K562 (cell line): ENCODE measurements around the gene CERS1. TPM values are rescaled to one million over a fixed set of nuclear protein-coding genes. Genes with fewer than 3 reads are reported as not detected.

Experiments used
- ARID2 ChIP-seq: fragments of 450-650 bp; IDR thresholded peaks from 2 replicates; pipeline ENCODE4 v1.6.1; 2017; ENCODE audit warnings: antibody characterized with exemption, mild to moderate bottlenecking
- EP400 ChIP-seq: fragments of 450-650 bp; IDR thresholded peaks from 2 replicates; pipeline ENCODE4 v1.6.1; 2017; ENCODE audit warnings: antibody characterized with exemption, mild to moderate bottlenecking, moderate library complexity
- EWSR1 ChIP-seq: fragments of 450-650 bp; IDR thresholded peaks from 2 replicates; pipeline ENCODE4 v1.6.1; 2018; ENCODE audit warnings: borderline replicate concordance, mild to moderate bottlenecking, low read depth, moderate library complexity; ENCODE audit not compliant: partially characterized antibody
- KLF1 ChIP-seq: fragments of 450-650 bp; IDR thresholded peaks from 2 replicates; pipeline ENCODE4 v1.6.1; 2016; ENCODE audit warnings: missing genetic modification characterization, missing compliant biosample characterization
- MAFG ChIP-seq: fragments of 450-650 bp; conservative IDR thresholded peaks from 2 replicates; pipeline ENCODE4 v1.6.1; 2016; ENCODE audit warnings: missing genetic modification characterization, missing compliant biosample characterization
- MCM2 ChIP-seq: fragments of 450-650 bp; IDR thresholded peaks from 2 replicates; pipeline ENCODE4 v1.6.1; 2017; ENCODE audit warnings: low read depth, mild to moderate bottlenecking
- MECOM ChIP-seq: fragments of 250-450 bp; sonication (Bioruptor Pico); IDR thresholded peaks from 2 replicates; pipeline ENCODE4 v1.8.0; 2022; ENCODE audit warnings: inconsistent platforms
- TAF9B ChIP-seq: fragments of 450-650 bp; IDR thresholded peaks from 2 replicates; pipeline ENCODE4 v1.6.1; 2018; ENCODE audit warnings: mild to moderate bottlenecking; ENCODE audit not compliant: partially characterized antibody
- ZNF133 ChIP-seq: fragments of 250-450 bp; sonication (Bioruptor Pico); IDR thresholded peaks from 2 replicates; pipeline ENCODE4 v1.4.0; 2020; ENCODE audit warnings: mild to moderate bottlenecking
- ZNF57 ChIP-seq: fragments of 450-650 bp; formaldehyde crosslinking; IDR thresholded peaks from 2 replicates; pipeline ENCODE4 v1.4.0; 2020; ENCODE audit warnings: mild to moderate bottlenecking, moderate library complexity
- polyA plus RNA-seq, 8 experiments: library from polyadenylated mRNA; depleted of rRNA in 4 of 8; stranded (reverse) in 5 of 8; unstranded in 3 of 8; fragments of >200 nt; fragmentation: Nextera tagmentation in 2 of 8; fragmentation: Illumina TruSeq in 1 of 8; extraction: Ambion mirVana in 2 of 8; extraction: Trizol in 1 of 8; gene quantifications; 2 replicates each; pipeline versions ENCODE4 v1.2.1 to v1.2.3, GENCODE V29; 2011 to 2014; ENCODE audit warnings: inconsistent platforms in 1 of 8, missing spikeins in 1 of 8
- total RNA-seq, 7 experiments: library from RNA; depleted of rRNA in 6 of 7; stranded (reverse); fragments of >200 nt in 6 of 7; fragmentation: Illumina TruSeq in 2 of 7; extraction: Trizol in 2 of 7; gene quantifications; 2 replicates each; pipeline versions ENCODE4 v1.2.1 to v1.2.3, GENCODE V29; 2011 to 2021; ENCODE audit warnings: low replicate concordance in 1 of 7
- TF ChIP-seq, protein P1 (sequence below), 3 experiments: IDR thresholded peaks in 2 of 3; conservative IDR thresholded peaks in 1 of 3; 2 replicates each; pipeline ENCODE4 v1.5.1; 2011 to 2012; ENCODE audit warnings: low read length in 3 of 3, mild to moderate bottlenecking in 3 of 3, control low read depth in 2 of 3, improper control_type of control experiment in 1 of 3, inconsistent platforms in 1 of 3, low read depth in 1 of 3, mixed read lengths in 1 of 3, moderate library complexity in 1 of 3; ENCODE audit not compliant: insufficient read depth in 2 of 3
- TF ChIP-seq, protein P2 (sequence below), 2 experiments: IDR thresholded peaks in 1 of 2; conservative IDR thresholded peaks in 1 of 2; 2 replicates each; pipeline ENCODE4 v1.6.1; 2016; ENCODE audit warnings: low read depth in 2 of 2, mild to moderate bottlenecking in 1 of 2, missing compliant biosample characterization in 1 of 2, missing genetic modification characterization in 1 of 2, moderate library complexity in 1 of 2
- TF ChIP-seq, protein P3 (sequence below): sonication (generic); formaldehyde crosslinking; IDR thresholded peaks from 2 replicates; pipeline ENCODE4 v1.8.0; 2022; ENCODE audit warnings: mild to moderate bottlenecking, missing genetic modification reagents
- TF ChIP-seq, protein P4 (sequence below): fragments of 450-650 bp; IDR thresholded peaks from 2 replicates; pipeline ENCODE4 v1.6.1; 2016
- TF ChIP-seq, protein P5 (sequence below): IDR thresholded peaks from 2 replicates; pipeline ENCODE4 v1.6.1; 2012; ENCODE audit warnings: low read depth, low read length, improper control_type of control experiment, borderline replicate concordance
- TF ChIP-seq, protein P6 (sequence below): sonication (generic); formaldehyde crosslinking; IDR thresholded peaks from 2 replicates; pipeline ENCODE4 v1.8.1; 2023; ENCODE audit warnings: mild to moderate bottlenecking, missing genetic modification reagents

Gene CERS1
- total and polyA plus RNA-seq, 9 of the 15 experiments (the other 6 are each of a cell fraction or from before 2014, with no cell fraction given) = 0.33 to 1.5 (median 0.86) TPM; not detected in 2

DNA sequence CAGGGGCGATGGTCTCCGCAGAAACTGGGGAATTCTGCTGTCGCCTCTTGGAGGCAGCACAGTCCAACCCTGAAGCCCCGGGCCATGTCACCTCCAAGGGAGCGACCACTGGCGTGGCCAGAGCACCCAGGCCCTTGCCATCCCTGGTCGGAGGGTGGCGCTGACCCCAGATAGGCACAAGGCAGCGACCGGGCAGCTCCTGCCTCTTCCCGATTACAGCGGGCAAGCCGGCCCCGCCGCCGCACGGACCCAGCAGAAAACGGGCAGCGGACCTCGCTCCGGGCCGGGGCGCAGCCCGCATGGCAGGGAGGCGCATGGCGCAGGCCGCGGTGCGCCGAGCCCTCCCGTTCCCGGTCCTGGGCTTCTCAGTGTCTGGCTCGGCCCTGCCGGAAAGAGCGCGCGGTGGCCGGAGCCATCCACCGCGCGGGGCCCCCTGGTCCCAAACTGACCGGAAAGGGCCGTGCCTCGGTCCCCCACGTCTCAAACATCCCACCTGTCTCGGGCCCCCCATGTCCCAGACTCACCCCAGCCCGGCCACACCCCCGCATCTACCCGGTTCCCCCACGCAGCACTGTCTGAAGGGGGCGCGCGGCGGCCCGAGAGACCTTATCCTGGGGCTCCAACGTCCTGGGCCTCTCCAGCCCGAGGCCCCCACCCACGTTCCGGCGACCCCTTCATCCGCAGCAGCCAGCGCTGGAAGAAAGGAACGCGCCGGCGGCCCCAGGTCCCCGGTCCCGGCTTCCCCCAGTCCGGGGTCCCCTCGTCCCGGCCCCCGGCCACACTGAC lies 727 bp downstream of the CERS1 start (continued):
- TF ChIP-seq, protein P1, sequence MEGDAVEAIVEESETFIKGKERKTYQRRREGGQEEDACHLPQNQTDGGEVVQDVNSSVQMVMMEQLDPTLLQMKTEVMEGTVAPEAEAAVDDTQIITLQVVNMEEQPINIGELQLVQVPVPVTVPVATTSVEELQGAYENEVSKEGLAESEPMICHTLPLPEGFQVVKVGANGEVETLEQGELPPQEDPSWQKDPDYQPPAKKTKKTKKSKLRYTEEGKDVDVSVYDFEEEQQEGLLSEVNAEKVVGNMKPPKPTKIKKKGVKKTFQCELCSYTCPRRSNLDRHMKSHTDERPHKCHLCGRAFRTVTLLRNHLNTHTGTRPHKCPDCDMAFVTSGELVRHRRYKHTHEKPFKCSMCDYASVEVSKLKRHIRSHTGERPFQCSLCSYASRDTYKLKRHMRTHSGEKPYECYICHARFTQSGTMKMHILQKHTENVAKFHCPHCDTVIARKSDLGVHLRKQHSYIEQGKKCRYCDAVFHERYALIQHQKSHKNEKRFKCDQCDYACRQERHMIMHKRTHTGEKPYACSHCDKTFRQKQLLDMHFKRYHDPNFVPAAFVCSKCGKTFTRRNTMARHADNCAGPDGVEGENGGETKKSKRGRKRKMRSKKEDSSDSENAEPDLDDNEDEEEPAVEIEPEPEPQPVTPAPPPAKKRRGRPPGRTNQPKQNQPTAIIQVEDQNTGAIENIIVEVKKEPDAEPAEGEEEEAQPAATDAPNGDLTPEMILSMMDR (IDR thresholded peaks at IDR 0.05 in 2 of 3, conservative IDR thresholded peaks at IDR 0.05 in 1 of 3; ENCODE audit: insufficient read depth in 2 of 3, low read depth in 1 of 3, low read length in 3 of 3) = peak; percentile 71 to 87 (median 80)
- TF ChIP-seq MECOM (CRISPR knock-in tag) = no peak
- TF ChIP-seq MCM2 = no peak
- no peak; the same call in 1 of the 2 replicates for TF ChIP-seq EP400
- no peak for TF ChIP-seq ZNF57 (CRISPR knock-in tag)
- no peak for TF ChIP-seq MAFG (tag)
- no peak for TF ChIP-seq ZNF133 (CRISPR knock-in tag)
- no peak for TF ChIP-seq EWSR1
- no peak for TF ChIP-seq KLF1 (tag)
- TF ChIP-seq, protein P2, sequence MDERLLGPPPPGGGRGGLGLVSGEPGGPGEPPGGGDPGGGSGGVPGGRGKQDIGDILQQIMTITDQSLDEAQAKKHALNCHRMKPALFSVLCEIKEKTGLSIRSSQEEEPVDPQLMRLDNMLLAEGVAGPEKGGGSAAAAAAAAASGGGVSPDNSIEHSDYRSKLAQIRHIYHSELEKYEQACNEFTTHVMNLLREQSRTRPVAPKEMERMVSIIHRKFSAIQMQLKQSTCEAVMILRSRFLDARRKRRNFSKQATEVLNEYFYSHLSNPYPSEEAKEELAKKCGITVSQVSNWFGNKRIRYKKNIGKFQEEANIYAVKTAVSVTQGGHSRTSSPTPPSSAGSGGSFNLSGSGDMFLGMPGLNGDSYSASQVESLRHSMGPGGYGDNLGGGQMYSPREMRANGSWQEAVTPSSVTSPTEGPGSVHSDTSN (CRISPR knock-in tag; IDR thresholded peaks at IDR 0.05; ENCODE audit: low read depth) = no peak
- TF ChIP-seq, protein P2 (tag; conservative IDR thresholded peaks at IDR 0.05; ENCODE audit: low read depth) = no peak
- no peak for TF ChIP-seq ARID2
- TF ChIP-seq, protein P3, sequence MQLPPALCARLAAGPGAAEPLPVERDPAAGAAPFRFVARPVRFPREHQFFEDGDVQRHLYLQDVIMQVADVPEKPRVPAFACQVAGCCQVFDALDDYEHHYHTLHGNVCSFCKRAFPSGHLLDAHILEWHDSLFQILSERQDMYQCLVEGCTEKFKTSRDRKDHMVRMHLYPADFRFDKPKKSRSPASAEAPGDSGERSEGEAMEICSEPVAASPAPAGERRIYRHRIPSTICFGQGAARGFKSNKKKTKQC (CRISPR knock-in tag) = 0 out of 2 replicates have a peak, but pooled peaks have one; percentile 46
- TF ChIP-seq, protein P4, sequence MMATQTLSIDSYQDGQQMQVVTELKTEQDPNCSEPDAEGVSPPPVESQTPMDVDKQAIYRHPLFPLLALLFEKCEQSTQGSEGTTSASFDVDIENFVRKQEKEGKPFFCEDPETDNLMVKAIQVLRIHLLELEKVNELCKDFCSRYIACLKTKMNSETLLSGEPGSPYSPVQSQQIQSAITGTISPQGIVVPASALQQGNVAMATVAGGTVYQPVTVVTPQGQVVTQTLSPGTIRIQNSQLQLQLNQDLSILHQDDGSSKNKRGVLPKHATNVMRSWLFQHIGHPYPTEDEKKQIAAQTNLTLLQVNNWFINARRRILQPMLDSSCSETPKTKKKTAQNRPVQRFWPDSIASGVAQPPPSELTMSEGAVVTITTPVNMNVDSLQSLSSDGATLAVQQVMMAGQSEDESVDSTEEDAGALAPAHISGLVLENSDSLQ = no peak
- TF ChIP-seq TAF9B = no peak
- TF ChIP-seq, protein P5, sequence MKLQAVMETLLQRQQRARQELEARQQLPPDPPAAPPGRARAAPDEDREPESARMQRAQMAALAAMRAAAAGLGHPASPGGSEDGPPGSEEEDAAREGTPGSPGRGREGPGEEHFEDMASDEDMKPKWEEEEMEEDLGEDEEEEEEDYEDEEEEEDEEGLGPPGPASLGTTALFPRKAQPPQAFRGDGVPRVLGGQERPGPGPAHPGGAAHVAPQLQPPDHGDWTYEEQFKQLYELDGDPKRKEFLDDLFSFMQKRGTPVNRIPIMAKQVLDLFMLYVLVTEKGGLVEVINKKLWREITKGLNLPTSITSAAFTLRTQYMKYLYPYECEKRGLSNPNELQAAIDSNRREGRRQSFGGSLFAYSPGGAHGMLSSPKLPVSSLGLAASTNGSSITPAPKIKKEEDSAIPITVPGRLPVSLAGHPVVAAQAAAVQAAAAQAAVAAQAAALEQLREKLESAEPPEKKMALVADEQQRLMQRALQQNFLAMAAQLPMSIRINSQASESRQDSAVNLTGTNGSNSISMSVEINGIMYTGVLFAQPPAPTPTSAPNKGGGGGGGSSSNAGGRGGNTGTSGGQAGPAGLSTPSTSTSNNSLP = no peak
- TF ChIP-seq, protein P6, sequence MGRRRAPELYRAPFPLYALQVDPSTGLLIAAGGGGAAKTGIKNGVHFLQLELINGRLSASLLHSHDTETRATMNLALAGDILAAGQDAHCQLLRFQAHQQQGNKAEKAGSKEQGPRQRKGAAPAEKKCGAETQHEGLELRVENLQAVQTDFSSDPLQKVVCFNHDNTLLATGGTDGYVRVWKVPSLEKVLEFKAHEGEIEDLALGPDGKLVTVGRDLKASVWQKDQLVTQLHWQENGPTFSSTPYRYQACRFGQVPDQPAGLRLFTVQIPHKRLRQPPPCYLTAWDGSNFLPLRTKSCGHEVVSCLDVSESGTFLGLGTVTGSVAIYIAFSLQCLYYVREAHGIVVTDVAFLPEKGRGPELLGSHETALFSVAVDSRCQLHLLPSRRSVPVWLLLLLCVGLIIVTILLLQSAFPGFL (CRISPR knock-in tag) = no peak
